HepG2 (cell line): Measurements from ENCODE around the gene C11orf71. TPM values are rescaled to one million over a fixed set of nuclear protein-coding genes. Genes with fewer than 3 reads are reported as not detected.

Source experiments
- ATF1 ChIP-seq: IDR thresholded peaks from 2 replicates; pipeline ENCODE4 v1.6.1; 2016; ENCODE audit warnings: mild to moderate bottlenecking, control low read depth
- CEBPG ChIP-seq: IDR thresholded peaks from 2 replicates; pipeline ENCODE4 v1.6.1; 2016
- ETV5 ChIP-seq: IDR thresholded peaks from 2 replicates; pipeline ENCODE4 v1.6.1; 2018; ENCODE audit warnings: missing biosample characterization, missing genetic modification reagents, inconsistent platforms, borderline replicate concordance
- HDAC1 ChIP-seq: sonication (generic); formaldehyde crosslinking; IDR thresholded peaks from 2 replicates; pipeline ENCODE4 v1.5.1; 2020; ENCODE audit warnings: mild to moderate bottlenecking, missing genetic modification reagents
- KDM1A ChIP-seq: IDR thresholded peaks from 2 replicates; pipeline ENCODE4 v1.6.1; 2016; ENCODE audit warnings: missing compliant biosample characterization
- MEF2D ChIP-seq: sonication (generic); formaldehyde crosslinking; IDR thresholded peaks from 2 replicates; pipeline ENCODE4 v1.5.1; 2020; ENCODE audit warnings: mild to moderate bottlenecking, missing genetic modification reagents
- NCOA2 ChIP-seq: sonication (generic); formaldehyde crosslinking; IDR thresholded peaks from 2 replicates; pipeline ENCODE4 v1.8.0; 2022; ENCODE audit warnings: inconsistent platforms
- REST ChIP-seq, 2 experiments: IDR thresholded peaks; 2 replicates each; pipeline ENCODE4 v1.6.1; 2011 to 2012; ENCODE audit warnings: low read length in 2 of 2, borderline replicate concordance in 1 of 2, low read depth in 1 of 2, mild to moderate bottlenecking in 1 of 2, moderate library complexity in 1 of 2
- ZC3H13 ChIP-seq: sonication (generic); formaldehyde crosslinking; IDR thresholded peaks from 2 replicates; pipeline ENCODE4 v1.8.1; 2023; ENCODE audit warnings: mild to moderate bottlenecking, missing genetic modification reagents, moderate library complexity
- ZNF317 ChIP-seq: sonication (generic); formaldehyde crosslinking; IDR thresholded peaks from 2 replicates; pipeline ENCODE4 v1.5.0; 2020; ENCODE audit warnings: mild to moderate bottlenecking, missing genetic modification reagents
- ZNF337 ChIP-seq: sonication (generic); formaldehyde crosslinking; IDR thresholded peaks from 2 replicates; pipeline ENCODE4 v1.5.1; 2020; ENCODE audit warnings: missing genetic modification reagents, low read depth, mild to moderate bottlenecking, borderline replicate concordance
- ZNF703 ChIP-seq: sonication (generic); formaldehyde crosslinking; IDR thresholded peaks from 2 replicates; pipeline ENCODE4 v1.5.1; 2020; ENCODE audit warnings: missing genetic modification reagents, mild to moderate bottlenecking, moderate library complexity, borderline replicate concordance
- ZNF788 ChIP-seq: sonication (generic); formaldehyde crosslinking; IDR thresholded peaks from 2 replicates; pipeline ENCODE4 v1.5.0; 2020; ENCODE audit warnings: mild to moderate bottlenecking, missing genetic modification reagents, borderline replicate concordance
- ZNF816 ChIP-seq: sonication (generic); formaldehyde crosslinking; IDR thresholded peaks from 2 replicates; pipeline ENCODE4 v1.8.0; 2022; ENCODE audit warnings: missing genetic modification reagents, mild to moderate bottlenecking, borderline replicate concordance
- ZUFSP ChIP-seq: sonication (generic); formaldehyde crosslinking; IDR thresholded peaks from 2 replicates; pipeline ENCODE4 v1.9.0; 2021; ENCODE audit warnings: missing genetic modification reagents, mild to moderate bottlenecking, borderline replicate concordance
- polyA plus RNA-seq, 8 experiments: library from polyadenylated mRNA; depleted of rRNA in 3 of 8; stranded (reverse) in 7 of 8; unstranded in 1 of 8; fragments of >200 nt; fragmentation: Illumina TruSeq in 4 of 8; extraction: Trizol in 4 of 8; gene quantifications; 2 replicates each; pipeline versions ENCODE4 v1.2.1 to v1.2.3, GENCODE V29; 2011 to 2016; ENCODE audit warnings: low read depth in 4 of 8, missing spikeins in 1 of 8, mixed read lengths in 1 of 8; ENCODE audit not compliant: insufficient read depth in 1 of 8
- total RNA-seq, 5 experiments: library from RNA; depleted of rRNA; stranded (reverse); fragments of >200 nt; fragmentation: Illumina TruSeq; extraction: Trizol; gene quantifications; 2 replicates each; pipeline ENCODE4 v1.2.3, GENCODE V29; 2016; ENCODE audit warnings: low read depth in 1 of 5
- TF ChIP-seq, protein P1 (sequence below): IDR thresholded peaks from 2 replicates; pipeline ENCODE4 v1.6.1; 2018; ENCODE audit warnings: missing genetic modification reagents
- TF ChIP-seq, protein P2 (sequence below): IDR thresholded peaks from 2 replicates; pipeline ENCODE4 v1.6.1; 2016; ENCODE audit warnings: missing genetic modification reagents, missing compliant biosample characterization
- TF ChIP-seq, protein P3 (sequence below): sonication (generic); formaldehyde crosslinking; IDR thresholded peaks from 2 replicates; pipeline ENCODE4 v1.4.0; 2020; ENCODE audit warnings: missing genetic modification reagents
- TF ChIP-seq, protein P4 (sequence below): sonication (generic); formaldehyde crosslinking; IDR thresholded peaks from 2 replicates; pipeline ENCODE4 v1.9.0; 2021; ENCODE audit warnings: missing genetic modification reagents, mild to moderate bottlenecking, borderline replicate concordance

The C11orf71 gene
- total and polyA plus RNA-seq, 2 of the 13 experiments (the other 11 are each of a cell fraction or from before 2014, with no cell fraction given), result 7.1 to 7.8 TPM

DNA sequence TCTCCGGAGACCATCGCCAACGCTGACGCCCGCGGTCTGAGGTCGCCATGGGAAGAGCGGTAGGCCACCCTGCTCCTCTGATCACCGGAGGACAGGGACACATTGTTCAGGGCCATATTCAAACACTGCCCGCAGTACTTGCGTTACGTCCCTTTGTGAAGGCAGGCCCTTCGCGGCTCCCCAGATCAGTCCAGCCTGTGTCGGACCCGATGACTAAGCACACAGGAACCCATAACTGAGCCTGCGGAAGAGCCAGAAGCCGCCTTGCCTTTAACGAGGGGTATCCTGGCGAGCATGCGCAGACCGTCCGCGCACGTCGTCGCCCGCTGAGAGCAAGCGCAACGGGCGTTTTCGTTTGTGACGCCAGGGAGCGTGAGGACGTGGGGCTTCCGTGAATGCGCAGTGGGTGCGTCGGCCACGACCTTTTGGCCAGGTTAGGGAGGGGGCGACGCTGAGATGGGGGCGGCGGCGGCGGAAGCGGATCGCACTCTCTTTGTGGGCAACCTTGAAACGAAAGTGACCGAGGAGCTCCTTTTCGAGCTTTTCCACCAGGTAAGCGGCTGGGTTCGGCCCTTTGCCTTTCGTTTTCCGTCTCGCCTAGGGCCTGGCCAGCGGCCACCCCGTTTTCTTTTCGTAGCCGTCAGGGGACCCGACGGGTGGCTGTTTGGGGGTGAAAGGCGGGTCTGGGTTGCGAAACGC lies at the start of gene C11orf71, which contains the start of gene RBM7 (continued):
- TF ChIP-seq ZNF337 (CRISPR knock-in tag) (no peak; the same call in 1 of the 2 replicates), KDM1A (CRISPR knock-in tag) (no peak), REST (IDR thresholded peaks at IDR 0.05; ENCODE audit: borderline replicate concordance in 1 of 2, low read depth in 1 of 2, low read length in 2 of 2) (0 out of 4 replicates have a peak, but pooled peaks of 1 of the 2 experiments have one; percentile 40), ZNF317 (CRISPR knock-in tag) (peak; percentile 84), ETV5 (CRISPR knock-in tag) (peak; percentile 44), ZNF816 (CRISPR knock-in tag) (0 out of 2 replicates have a peak, but pooled peaks have one; percentile 24), MEF2D (peak; percentile 61; the same call in 1 of the 2 replicates), ZUFSP (CRISPR knock-in tag) (no peak), ATF1 (CRISPR knock-in tag) (peak; percentile 90), ZNF788 (CRISPR knock-in tag) (peak; percentile 68; the same call in 1 of the 2 replicates), ZNF703 (CRISPR knock-in tag) (peak; percentile 76; the same call in 1 of the 2 replicates), CEBPG (CRISPR knock-in tag) (0 out of 2 replicates have a peak, but pooled peaks have one; percentile 86), ZC3H13 (0 out of 2 replicates have a peak, but pooled peaks have one; percentile 20), NCOA2 (CRISPR knock-in tag) (no peak; the same call in 1 of the 2 replicates), HDAC1 (CRISPR knock-in tag) (peak; percentile 91)
- TF ChIP-seq, protein P1, sequence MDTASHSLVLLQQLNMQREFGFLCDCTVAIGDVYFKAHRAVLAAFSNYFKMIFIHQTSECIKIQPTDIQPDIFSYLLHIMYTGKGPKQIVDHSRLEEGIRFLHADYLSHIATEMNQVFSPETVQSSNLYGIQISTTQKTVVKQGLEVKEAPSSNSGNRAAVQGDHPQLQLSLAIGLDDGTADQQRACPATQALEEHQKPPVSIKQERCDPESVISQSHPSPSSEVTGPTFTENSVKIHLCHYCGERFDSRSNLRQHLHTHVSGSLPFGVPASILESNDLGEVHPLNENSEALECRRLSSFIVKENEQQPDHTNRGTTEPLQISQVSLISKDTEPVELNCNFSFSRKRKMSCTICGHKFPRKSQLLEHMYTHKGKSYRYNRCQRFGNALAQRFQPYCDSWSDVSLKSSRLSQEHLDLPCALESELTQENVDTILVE, result peak; percentile 73
- TF ChIP-seq, protein P2, sequence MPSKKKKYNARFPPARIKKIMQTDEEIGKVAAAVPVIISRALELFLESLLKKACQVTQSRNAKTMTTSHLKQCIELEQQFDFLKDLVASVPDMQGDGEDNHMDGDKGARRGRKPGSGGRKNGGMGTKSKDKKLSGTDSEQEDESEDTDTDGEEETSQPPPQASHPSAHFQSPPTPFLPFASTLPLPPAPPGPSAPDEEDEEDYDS (CRISPR knock-in tag), result peak; percentile 96
- TF ChIP-seq, protein P3, sequence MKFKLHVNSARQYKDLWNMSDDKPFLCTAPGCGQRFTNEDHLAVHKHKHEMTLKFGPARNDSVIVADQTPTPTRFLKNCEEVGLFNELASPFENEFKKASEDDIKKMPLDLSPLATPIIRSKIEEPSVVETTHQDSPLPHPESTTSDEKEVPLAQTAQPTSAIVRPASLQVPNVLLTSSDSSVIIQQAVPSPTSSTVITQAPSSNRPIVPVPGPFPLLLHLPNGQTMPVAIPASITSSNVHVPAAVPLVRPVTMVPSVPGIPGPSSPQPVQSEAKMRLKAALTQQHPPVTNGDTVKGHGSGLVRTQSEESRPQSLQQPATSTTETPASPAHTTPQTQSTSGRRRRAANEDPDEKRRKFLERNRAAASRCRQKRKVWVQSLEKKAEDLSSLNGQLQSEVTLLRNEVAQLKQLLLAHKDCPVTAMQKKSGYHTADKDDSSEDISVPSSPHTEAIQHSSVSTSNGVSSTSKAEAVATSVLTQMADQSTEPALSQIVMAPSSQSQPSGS (CRISPR knock-in tag), result peak; percentile 68; the same call in 1 of the 2 replicates
- TF ChIP-seq, protein P4, sequence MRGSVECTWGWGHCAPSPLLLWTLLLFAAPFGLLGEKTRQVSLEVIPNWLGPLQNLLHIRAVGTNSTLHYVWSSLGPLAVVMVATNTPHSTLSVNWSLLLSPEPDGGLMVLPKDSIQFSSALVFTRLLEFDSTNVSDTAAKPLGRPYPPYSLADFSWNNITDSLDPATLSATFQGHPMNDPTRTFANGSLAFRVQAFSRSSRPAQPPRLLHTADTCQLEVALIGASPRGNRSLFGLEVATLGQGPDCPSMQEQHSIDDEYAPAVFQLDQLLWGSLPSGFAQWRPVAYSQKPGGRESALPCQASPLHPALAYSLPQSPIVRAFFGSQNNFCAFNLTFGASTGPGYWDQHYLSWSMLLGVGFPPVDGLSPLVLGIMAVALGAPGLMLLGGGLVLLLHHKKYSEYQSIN (CRISPR knock-in tag), result no peak
